NOMO-1 (cell line): ENCODE results near the gene CAPRIN1.
A peak's percentile ranks its signal among the peaks of the same experiment; 100 is the strongest.

Experiments used
- DNase-seq, 2 experiments: peaks; one replicate each; lab custom pipeline; 2025; ENCODE audit not compliant: unreplicated experiment in 2 of 2; lab: John Stamatoyannopoulos, UW

CAPRIN1 gene

GRCh38 chr11:34051349-34052035 is at the start of gene CAPRIN1:
CAPRIN1 (plus strand) TSS chr11:34051731; CDS start chr11:34052421, 690 bp downstream.
- peak; percentile 82 to 90 for DNase-seq

- DNase-seq = no peak
Observed at GRCh38 chr11:34002420-34002819, 49.1 kb upstream of the CAPRIN1 start.

- DNase-seq = no peak
Observed at GRCh38 chr11:34004236-34004635, 47.3 kb upstream of the CAPRIN1 start.

GRCh38 chr11:34006876-34007275 is 44.7 kb upstream of the CAPRIN1 start:
- no peak for DNase-seq

- DNase-seq = no peak
Observed at GRCh38 chr11:34012734-34013133, 38.8 kb upstream of the CAPRIN1 start.

GRCh38 chr11:34013898-34014571 is 37.5 kb upstream of the CAPRIN1 start:
- no peak for DNase-seq

GRCh38 chr11:34021977-34022735 is 29.4 kb upstream of the CAPRIN1 start:
- no peak for DNase-seq

- DNase-seq = no peak
Observed at GRCh38 chr11:34026432-34026831, 25.1 kb upstream of the CAPRIN1 start.

GRCh38 chr11:34027516-34028408 is 23.8 kb upstream of the CAPRIN1 start:
- no peak for DNase-seq

- no peak for DNase-seq
Observed at GRCh38 chr11:34028425-34028824, 23.1 kb upstream of the CAPRIN1 start.

- DNase-seq = no peak
Observed at GRCh38 chr11:34029176-34029575, 22.4 kb upstream of the CAPRIN1 start.

- no peak for DNase-seq
Observed at GRCh38 chr11:34030382-34030781, 21.1 kb upstream of the CAPRIN1 start.

- DNase-seq = no peak
Observed at GRCh38 chr11:34033399-34033798, 18.1 kb upstream of the CAPRIN1 start.

- no peak for DNase-seq
Observed at GRCh38 chr11:34034053-34034452, 17.5 kb upstream of the CAPRIN1 start.

GRCh38 chr11:34036456-34036855 is 15.1 kb upstream of the CAPRIN1 start:
- no peak for DNase-seq

- peak; percentile 38 to 51 for DNase-seq
Observed at GRCh38 chr11:34037016-34037415, 14.5 kb upstream of the CAPRIN1 start.

- no peak for DNase-seq
Observed at GRCh38 chr11:34040571-34040970, 11.0 kb upstream of the CAPRIN1 start.

GRCh38 chr11:34044664-34045485 is 6.7 kb upstream of the CAPRIN1 start:
- peak; percentile 76 to 88 for DNase-seq

- peak in 1 of 2 experiments; percentile 29 for DNase-seq
Observed at GRCh38 chr11:34049028-34049427, 2.5 kb upstream of the CAPRIN1 start.
